A549 (cell line): Measurements from ENCODE around the gene FRMD3. TPM values are rescaled to one million over a fixed set of nuclear protein-coding genes. Genes with fewer than 3 reads are reported as not detected.

Experiments
- ATAC-seq, 2 experiments: fragments of 200-7000 bp in 1 of 2; fragments of >200 bp in 1 of 2; cut with Nextera tagmentation in 1 of 2; cut with Tn5 transposase in 1 of 2; 3 replicates each; pipeline versions ENCODE4 v1.8.0 to v1.9.1; 2018 to 2020; ENCODE audit warnings: mild to moderate bottlenecking in 1 of 2, moderate library complexity in 1 of 2
- CTCF ChIA-PET: fragments of 300-600 bp; sonication (Branson Sonifier 250); formaldehyde crosslinking; extraction: SDS; loops from one replicate; lab custom pipeline; 2021; ENCODE audit warnings: antibody characterized with exemption, inconsistent platforms; lab: Yijun Ruan, JAX
- POLR2A ChIA-PET: fragments of 350-600 bp; formaldehyde crosslinking; extraction: SDS; loops from one replicate; lab custom pipeline; 2021; ENCODE audit warnings: antibody characterized with exemption, inconsistent platforms; lab: Yijun Ruan, JAX
- DNase-seq, 2 experiments: peaks; one replicate each; pipeline versions ENCODE4 v3.0.0 to v3.0.0-alpha.2; 2011 to 2016; ENCODE audit warnings: low read depth in 1 of 2, low spot score in 1 of 2
- FAIRE-seq: peaks from 2 replicates; lab custom pipeline; 2011; peaks lifted over from hg19 to GRCh38; lab: Jason Lieb, UNC
- H3K27ac ChIP-seq, 2 experiments: fragments of >200 bp; sonication (Bioruptor Twin); formaldehyde crosslinking; 3 replicates each; pipeline ENCODE4 v1.5.1; 2016 to 2017
- H3K4me1 ChIP-seq: fragments of >200 bp; sonication (Bioruptor Twin); formaldehyde crosslinking; 3 replicates; pipeline ENCODE4 v1.6.1; 2016
- H3K4me2 ChIP-seq: fragments of >200 bp; sonication (Bioruptor Twin); formaldehyde crosslinking; 3 replicates; pipeline ENCODE4 v1.6.1; 2016
- H3K4me3 ChIP-seq: fragments of >200 bp; sonication (Bioruptor Twin); formaldehyde crosslinking; 3 replicates; pipeline ENCODE4 v1.5.1; 2016
- H3K9me3 ChIP-seq: fragments of >200 bp; sonication (Bioruptor Twin); formaldehyde crosslinking; 3 replicates; pipeline ENCODE4 v1.6.1; 2016
- CTCF ChIP-seq: fragments of >200 bp; sonication (Bioruptor Twin); formaldehyde crosslinking; IDR thresholded peaks from 3 replicates; pipeline ENCODE4 v1.5.1; 2016
- ESRRA ChIP-seq: fragments of 150-350 bp; IDR thresholded peaks from 2 replicates; pipeline ENCODE4 v1.6.1; 2014; ENCODE audit warnings: mild to moderate bottlenecking, low read length, borderline replicate concordance
- FOSB ChIP-seq: fragments of 250-450 bp; sonication (Bioruptor Pico); IDR thresholded peaks from 2 replicates; pipeline ENCODE4 v1.5.0; 2020; ENCODE audit warnings: mild to moderate bottlenecking, moderate library complexity
- FOXS1 ChIP-seq: fragments of 250-450 bp; sonication (Bioruptor Pico); IDR thresholded peaks from 2 replicates; pipeline ENCODE4 v1.5.0; 2020; ENCODE audit warnings: mild to moderate bottlenecking, moderate library complexity
- HMGXB4 ChIP-seq: fragments of 250-450 bp; sonication (Bioruptor Pico); IDR thresholded peaks from 2 replicates; pipeline ENCODE4 v1.5.0; 2021; ENCODE audit warnings: mild to moderate bottlenecking, moderate library complexity, borderline replicate concordance
- HOXB13 ChIP-seq: fragments of 250-450 bp; sonication (Bioruptor Pico); IDR thresholded peaks from 2 replicates; pipeline ENCODE4 v1.5.0; 2020; ENCODE audit warnings: low read depth, mild to moderate bottlenecking, moderate library complexity
- JUNB ChIP-seq: fragments of >200 bp; sonication (Bioruptor Twin); formaldehyde crosslinking; IDR thresholded peaks from 2 replicates; pipeline ENCODE4 v1.6.1; 2016
- MAFK ChIP-seq: fragments of 450-650 bp; IDR thresholded peaks from 2 replicates; pipeline ENCODE4 v1.6.1; 2014; ENCODE audit not compliant: partially characterized antibody
- NFE2L2 ChIP-seq: fragments of 150-350 bp; conservative IDR thresholded peaks from 2 replicates; pipeline ENCODE4 v1.6.1; 2014; ENCODE audit warnings: low read length
- NR3C1 ChIP-seq: fragments of >200 bp; sonication (Bioruptor Twin); formaldehyde crosslinking; IDR thresholded peaks from 3 replicates; pipeline ENCODE4 v1.6.1; 2017
- PHF8 ChIP-seq: fragments of 200-600 bp; sonication (generic); IDR thresholded peaks from 2 replicates; pipeline ENCODE4 v1.6.1; 2016; ENCODE audit warnings: low read depth, mild to moderate bottlenecking, antibody characterized with exemption, moderate library complexity, borderline replicate concordance
- RAD21 ChIP-seq, 2 experiments: fragments of >200 bp in 1 of 2; sonication (Bioruptor Twin) in 1 of 2; formaldehyde crosslinking in 1 of 2; IDR thresholded peaks in 1 of 2; conservative IDR thresholded peaks in 1 of 2; 2 replicates in 1 of 2; 3 replicates in 1 of 2; pipeline ENCODE4 v1.6.1; 2012 to 2018; ENCODE audit warnings: inconsistent platforms in 1 of 2
- RARB ChIP-seq: fragments of 250-450 bp; sonication (Bioruptor Pico); IDR thresholded peaks from 2 replicates; pipeline ENCODE4 v1.8.0; 2021; ENCODE audit warnings: mild to moderate bottlenecking, moderate library complexity
- RCOR1 ChIP-seq: fragments of 150-350 bp; IDR thresholded peaks from 2 replicates; pipeline ENCODE4 v1.6.1; 2014; ENCODE audit warnings: antibody characterized with exemption, low read length, low read depth
- SMC3 ChIP-seq: fragments of >200 bp; sonication (Bioruptor Twin); formaldehyde crosslinking; IDR thresholded peaks from 3 replicates; pipeline ENCODE4 v1.6.1; 2018; ENCODE audit warnings: inconsistent platforms
- SREBF2 ChIP-seq: fragments of 450-650 bp; IDR thresholded peaks from 2 replicates; pipeline ENCODE4 v1.6.1; 2014; ENCODE audit warnings: mild to moderate bottlenecking, moderate library complexity
- TFCP2L1 ChIP-seq: fragments of 250-450 bp; sonication (Bioruptor Pico); IDR thresholded peaks from 2 replicates; pipeline ENCODE4 v1.5.0; 2021; ENCODE audit warnings: mild to moderate bottlenecking
- TP53 ChIP-seq: fragments of 250-450 bp; sonication (Bioruptor Pico); IDR thresholded peaks from 2 replicates; pipeline ENCODE4 v1.5.0; 2021; ENCODE audit warnings: mild to moderate bottlenecking, moderate library complexity
- USF2 ChIP-seq: fragments of 450-650 bp; IDR thresholded peaks from 2 replicates; pipeline ENCODE4 v1.6.1; 2014; ENCODE audit warnings: antibody characterized with exemption
- ZSCAN20 ChIP-seq: fragments of 250-450 bp; sonication (Bioruptor Pico); IDR thresholded peaks from 2 replicates; pipeline ENCODE4 v1.8.0; 2022; ENCODE audit warnings: mild to moderate bottlenecking, moderate library complexity
- WGBS: methylation state at CpG from one replicate; pipeline ENCODE4 v1.1.6; 2017; ENCODE audit errors: missing lambda C conversion rate; 5-methylcytosine and 5-hydroxymethylcytosine counted together
- polyA plus RNA-seq, 4 experiments: library from polyadenylated mRNA; depleted of rRNA in 3 of 4; stranded (reverse); fragments of >200 nt; fragmentation: RNase III in 1 of 4; extraction: RNeasy Plus Mini Kit Qiagen cat#74134 plus additional on column Dnase treatment in 1 of 4; gene quantifications; 2 replicates in 3 of 4; 3 replicates in 1 of 4; pipeline ENCODE4 v1.2.3, GENCODE V29; 2011 to 2017
- TF ChIP-seq, protein P1 (sequence below): fragments of 200-600 bp; sonication (generic); IDR thresholded peaks from 2 replicates; pipeline ENCODE4 v1.6.1; 2016; ENCODE audit warnings: antibody characterized with exemption, mild to moderate bottlenecking, moderate library complexity
- TF ChIP-seq, protein P2 (sequence below): fragments of 250-450 bp; sonication (Bioruptor Pico); IDR thresholded peaks from 2 replicates; pipeline ENCODE4 v1.5.0; 2020; ENCODE audit warnings: low read depth, mild to moderate bottlenecking, moderate library complexity

FRMD3 gene
- polyA plus RNA-seq, 2 of the 4 experiments (the other 2 are of a cell fraction) = 1.7 to 3.3 TPM

DNA sequence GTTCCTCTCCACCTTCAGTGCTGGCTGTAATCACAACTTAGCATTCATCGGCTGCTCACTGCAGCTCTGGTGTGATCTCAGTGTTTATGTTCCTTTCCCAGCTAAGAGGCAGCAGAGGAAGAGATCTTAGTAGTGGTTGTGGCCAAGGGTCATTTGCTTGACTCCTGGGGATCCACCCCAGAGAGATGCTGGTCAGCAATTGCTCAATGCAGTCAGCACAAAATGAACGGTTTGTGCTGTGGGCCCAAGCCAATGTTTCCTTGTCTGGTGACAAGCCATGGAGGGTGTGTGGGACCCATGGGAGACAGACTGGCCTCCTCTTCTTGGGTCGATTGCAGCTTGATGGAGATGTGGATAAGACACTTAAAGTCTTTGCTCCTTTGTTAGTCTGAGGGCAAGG lies 16.1 kb upstream of the FRMD3 start:
- no peaks in the 10 kb centered on the region for H3K9me3 ChIP-seq
- H3K4me1 ChIP-seq = no peaks in the 10 kb centered on the region
- no peak for ATAC-seq
- ChIA-PET CTCF (interaction anchor here (1.6 kb wide), 1 partner anchor 11 kb away, joined by 3 read pairs; no protein-coding TSS in a partner anchor), POLR2A (no interaction called here)
- TF ChIP-seq TP53 (no peak), FOSB (CRISPR knock-in tag) (no peak), HOXB13 (CRISPR knock-in tag) (no peak), FOXS1 (no peak), MAFK (no peak), HMGXB4 (CRISPR knock-in tag) (no peak), USF2 (no peak), NR3C1 (no peak), SREBF2 (no peak), NFE2L2 (no peak), ESRRA (no peak), RCOR1 (no peak), ZSCAN20 (CRISPR knock-in tag) (no peak), CTCF (no peak)
- TF ChIP-seq, protein P1, sequence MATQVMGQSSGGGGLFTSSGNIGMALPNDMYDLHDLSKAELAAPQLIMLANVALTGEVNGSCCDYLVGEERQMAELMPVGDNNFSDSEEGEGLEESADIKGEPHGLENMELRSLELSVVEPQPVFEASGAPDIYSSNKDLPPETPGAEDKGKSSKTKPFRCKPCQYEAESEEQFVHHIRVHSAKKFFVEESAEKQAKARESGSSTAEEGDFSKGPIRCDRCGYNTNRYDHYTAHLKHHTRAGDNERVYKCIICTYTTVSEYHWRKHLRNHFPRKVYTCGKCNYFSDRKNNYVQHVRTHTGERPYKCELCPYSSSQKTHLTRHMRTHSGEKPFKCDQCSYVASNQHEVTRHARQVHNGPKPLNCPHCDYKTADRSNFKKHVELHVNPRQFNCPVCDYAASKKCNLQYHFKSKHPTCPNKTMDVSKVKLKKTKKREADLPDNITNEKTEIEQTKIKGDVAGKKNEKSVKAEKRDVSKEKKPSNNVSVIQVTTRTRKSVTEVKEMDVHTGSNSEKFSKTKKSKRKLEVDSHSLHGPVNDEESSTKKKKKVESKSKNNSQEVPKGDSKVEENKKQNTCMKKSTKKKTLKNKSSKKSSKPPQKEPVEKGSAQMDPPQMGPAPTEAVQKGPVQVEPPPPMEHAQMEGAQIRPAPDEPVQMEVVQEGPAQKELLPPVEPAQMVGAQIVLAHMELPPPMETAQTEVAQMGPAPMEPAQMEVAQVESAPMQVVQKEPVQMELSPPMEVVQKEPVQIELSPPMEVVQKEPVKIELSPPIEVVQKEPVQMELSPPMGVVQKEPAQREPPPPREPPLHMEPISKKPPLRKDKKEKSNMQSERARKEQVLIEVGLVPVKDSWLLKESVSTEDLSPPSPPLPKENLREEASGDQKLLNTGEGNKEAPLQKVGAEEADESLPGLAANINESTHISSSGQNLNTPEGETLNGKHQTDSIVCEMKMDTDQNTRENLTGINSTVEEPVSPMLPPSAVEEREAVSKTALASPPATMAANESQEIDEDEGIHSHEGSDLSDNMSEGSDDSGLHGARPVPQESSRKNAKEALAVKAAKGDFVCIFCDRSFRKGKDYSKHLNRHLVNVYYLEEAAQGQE = no peak
- WGBS = 33% methylated on average over 3 of the region's 3 CpGs
- no peak overlapping the region for H3K4me2 ChIP-seq
- no peak for DNase-seq
- no peak overlapping the region for H3K27ac ChIP-seq
- H3K4me3 ChIP-seq = no peak overlapping the region
- FAIRE-seq = no peak

- Histone ChIP-seq H3K27ac (no peak overlapping the region), H3K4me2 (no peak overlapping the region), H3K4me1 (peaks cover under 1% of the 10 kb centered on the region; the same call in 2 of the 3 replicates), H3K4me3 (no peak overlapping the region), H3K9me3 (peaks cover 14% of the 10 kb centered on the region; the same call in 1 of the 3 replicates)
- ATAC-seq (peak; percentile 62 to 87; a peak in 4 of 6 replicates), DNase-seq (peak; percentile 42 to 66), FAIRE-seq (peak; percentile 87)
- ChIA-PET CTCF (interaction anchor here (0.7 to 2.3 kb wide), 10 partner anchors 9 to 710 kb away, joined by 3 to 9 read pairs (median 4); no protein-coding TSS in a partner anchor), POLR2A (no interaction called here)
- 32% methylated on average over 5 of the region's 5 CpGs for WGBS
- TF ChIP-seq RAD21 (conservative IDR thresholded peaks at IDR 0.05 in 1 of 2, IDR thresholded peaks at IDR 0.05 in 1 of 2) (peak; percentile 54 to 75; a peak in 4 of 5 replicates), JUNB (no peak), CTCF (peak; percentile 41), MAFK (peak; percentile 61), RARB (CRISPR knock-in tag) (no peak), PHF8 (no peak), SMC3 (peak; percentile 42), TFCP2L1 (CRISPR knock-in tag) (no peak)
- TF ChIP-seq, protein P2, sequence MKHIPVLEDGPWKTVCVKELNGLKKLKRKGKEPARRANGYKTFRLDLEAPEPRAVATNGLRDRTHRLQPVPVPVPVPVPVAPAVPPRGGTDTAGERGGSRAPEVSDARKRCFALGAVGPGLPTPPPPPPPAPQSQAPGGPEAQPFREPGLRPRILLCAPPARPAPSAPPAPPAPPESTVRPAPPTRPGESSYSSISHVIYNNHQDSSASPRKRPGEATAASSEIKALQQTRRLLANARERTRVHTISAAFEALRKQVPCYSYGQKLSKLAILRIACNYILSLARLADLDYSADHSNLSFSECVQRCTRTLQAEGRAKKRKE (CRISPR knock-in tag) = no peak
These were observed 5.9 kb upstream of the FRMD3 start for GRCh38 chr9:83544002-83544698.
